ENCODE data around the gene OBSCN.
"Not testable (repeated sequence)": the region's sequence is repeated elsewhere in the genome, so short reads cannot be mapped to it uniquely, and the experiment has no call there.

OBSCN gene

DNA sequence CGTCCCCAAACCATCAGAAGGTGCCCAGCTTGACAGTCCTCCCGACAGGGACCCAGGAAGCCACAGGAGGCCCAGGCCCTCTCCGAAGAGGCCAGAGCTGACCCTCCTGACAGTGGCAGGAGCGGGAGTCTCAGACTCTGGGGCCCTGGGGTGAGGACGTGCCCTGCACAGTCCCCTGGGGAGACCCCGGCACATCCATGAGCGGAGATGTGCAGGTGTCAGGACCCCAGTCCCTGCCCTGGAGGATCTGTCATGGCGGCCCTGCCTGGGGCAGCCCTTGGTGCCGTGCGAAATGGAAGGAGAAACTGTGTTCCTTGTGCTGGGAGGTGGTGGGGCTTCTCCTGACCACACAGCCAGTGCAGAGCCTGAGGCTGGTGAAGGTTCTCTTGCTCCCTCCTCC lies 55.8 kb downstream of the OBSCN start:
- H3K27me3 Mint-ChIP-seq = no peaks in the 10 kb centered on the region
- H3K4me3 Mint-ChIP-seq = no peak overlapping the region
- H3K36me3 Mint-ChIP-seq = peaks cover 10% of the 10 kb centered on the region
- no peak for ATAC-seq
- H3K9me3 Mint-ChIP-seq = peaks cover 3% of the 10 kb centered on the region
- no peak overlapping the region for H3K27ac Mint-ChIP-seq
- no peaks in the 10 kb centered on the region for H3K4me1 Mint-ChIP-seq

DNA sequence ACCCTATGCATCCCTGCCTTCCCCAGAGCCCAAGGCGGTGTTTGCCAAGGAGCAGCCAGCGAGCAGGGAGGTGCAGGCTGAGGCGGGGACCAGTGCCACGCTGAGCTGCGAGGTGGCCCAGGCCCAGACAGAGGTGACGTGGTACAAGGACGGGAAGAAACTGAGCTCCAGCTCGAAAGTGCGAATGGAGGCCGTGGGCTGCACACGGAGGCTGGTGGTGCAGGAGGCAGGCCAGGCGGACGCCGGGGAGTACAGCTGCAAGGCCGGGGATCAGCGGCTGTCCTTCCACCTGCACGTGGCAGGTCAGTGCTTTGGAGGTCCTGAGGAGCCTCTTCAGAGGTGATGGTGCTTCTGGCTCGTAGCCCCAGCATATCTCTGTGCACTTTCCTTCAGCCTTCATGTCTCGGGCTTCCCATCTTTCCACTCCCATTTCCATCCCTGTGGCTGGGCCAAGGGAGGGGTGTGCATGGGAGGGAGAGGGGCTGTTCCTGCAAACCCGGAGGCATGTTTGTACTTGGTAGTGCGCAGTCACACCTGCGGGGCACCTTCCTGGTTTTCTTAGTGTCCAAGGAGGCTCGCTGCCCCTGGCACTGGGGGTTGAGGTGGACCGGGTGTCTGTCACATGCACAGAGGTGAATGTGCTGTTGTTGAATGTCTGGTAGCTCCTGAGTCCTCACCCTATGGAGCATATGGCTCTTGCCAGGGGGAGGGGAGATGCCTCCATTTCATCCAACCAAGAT lies 56.4 kb downstream of the OBSCN start:
- no peak overlapping the region for H3K27ac Mint-ChIP-seq
- H3K27me3 Mint-ChIP-seq = no peaks in the 10 kb centered on the region
- no peak for ATAC-seq
- H3K9me3 Mint-ChIP-seq = peaks cover 3% of the 10 kb centered on the region
- H3K36me3 Mint-ChIP-seq = peaks cover 10% of the 10 kb centered on the region
- no peaks in the 10 kb centered on the region for H3K4me1 Mint-ChIP-seq
- H3K4me3 Mint-ChIP-seq = no peak overlapping the region

- no peaks in the 10 kb centered on the region for H3K27me3 Mint-ChIP-seq
These were observed 57.3 kb downstream of the OBSCN start for GRCh38 chr1:228265167-228265566.

GRCh38 chr1:228267962-228268880 lies 60.4 kb downstream of the OBSCN start:
- H3K27me3 Mint-ChIP-seq = no peaks in the 10 kb centered on the region
- no peak overlapping the region for H3K27ac Mint-ChIP-seq
- no peaks in the 10 kb centered on the region for H3K9me3 Mint-ChIP-seq
- H3K36me3 Mint-ChIP-seq = no peaks in the 10 kb centered on the region
- ATAC-seq = no peak
- H3K4me1 Mint-ChIP-seq = no peaks in the 10 kb centered on the region
- no peak overlapping the region for H3K4me3 Mint-ChIP-seq

More at GRCh38 chr1:228265167-228265566, 57.3 kb downstream of the OBSCN start:
- Mint-ChIP-seq H3K27ac (no peak overlapping the region), H3K4me1 (no peaks in the 10 kb centered on the region), H3K36me3 (peaks cover 9% of the 10 kb centered on the region), H3K9me3 (peaks cover 3% of the 10 kb centered on the region), H3K4me3 (no peak overlapping the region)
- no peak for ATAC-seq

GRCh38 chr1:228268881-228269265 lies 61.0 kb downstream of the OBSCN start:
- no peaks in the 10 kb centered on the region for H3K36me3 Mint-ChIP-seq
- H3K9me3 Mint-ChIP-seq = no peaks in the 10 kb centered on the region
- no peaks in the 10 kb centered on the region for H3K4me1 Mint-ChIP-seq
- no peaks in the 10 kb centered on the region for H3K27me3 Mint-ChIP-seq
- ATAC-seq = no peak
- no peak overlapping the region for H3K27ac Mint-ChIP-seq
- H3K4me3 Mint-ChIP-seq = no peak overlapping the region

- H3K27me3 Mint-ChIP-seq, H3K27ac Mint-ChIP-seq, H3K9me3 Mint-ChIP-seq, H3K4me1 Mint-ChIP-seq, H3K36me3 Mint-ChIP-seq, ATAC-seq, H3K4me3 Mint-ChIP-seq: not testable (repeated sequence)
These were observed 61.6 kb downstream of the OBSCN start for GRCh38 chr1:228269431-228269830.

- ATAC-seq = no peak
- H3K36me3 Mint-ChIP-seq = no peaks in the 10 kb centered on the region
- no peak overlapping the region for H3K4me3 Mint-ChIP-seq
- H3K27me3 Mint-ChIP-seq = no peaks in the 10 kb centered on the region
- no peaks in the 10 kb centered on the region for H3K9me3 Mint-ChIP-seq
- H3K4me1 Mint-ChIP-seq = peaks cover 9% of the 10 kb centered on the region
- no peak overlapping the region for H3K27ac Mint-ChIP-seq
These were observed 62.2 kb downstream of the OBSCN start for GRCh38 chr1:228270032-228270431.

GRCh38 chr1:228271701-228272251 lies 63.9 kb downstream of the OBSCN start:
- Mint-ChIP-seq H3K9me3 (no peaks in the 10 kb centered on the region), H3K4me3 (no peak overlapping the region), H3K27ac (no peak overlapping the region), H3K4me1 (peaks cover 22% of the 10 kb centered on the region), H3K27me3 (no peaks in the 10 kb centered on the region), H3K36me3 (no peaks in the 10 kb centered on the region)
- ATAC-seq = no peak

DNA sequence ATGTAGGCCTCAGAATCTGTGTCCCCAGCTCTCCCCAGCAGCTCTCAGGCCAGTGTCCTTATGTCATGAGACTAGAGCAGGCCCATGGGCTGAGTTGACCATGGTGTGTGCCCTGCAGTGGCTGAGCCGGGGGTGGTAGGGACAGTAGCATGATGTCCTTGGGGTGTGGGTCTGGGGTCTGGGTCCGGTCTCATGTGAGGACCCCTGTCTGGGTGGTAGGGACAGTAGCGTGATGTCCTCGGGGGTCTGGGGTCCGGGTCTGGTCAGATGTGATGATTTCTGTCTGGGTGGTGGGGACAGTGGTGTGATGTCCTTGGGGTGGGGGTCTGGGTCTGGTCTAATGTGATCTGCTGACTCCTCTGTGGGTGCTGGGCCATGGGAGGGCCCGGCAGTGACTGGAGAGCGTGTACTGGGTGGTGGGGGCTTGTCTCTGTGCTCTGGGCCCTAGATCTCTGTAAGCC lies 64.5 kb downstream of the OBSCN start:
- no peak overlapping the region for H3K27ac Mint-ChIP-seq
- no peaks in the 10 kb centered on the region for H3K27me3 Mint-ChIP-seq
- no peak for ATAC-seq
- no peaks in the 10 kb centered on the region for H3K36me3 Mint-ChIP-seq
- peaks cover 28% of the 10 kb centered on the region for H3K4me1 Mint-ChIP-seq
- H3K9me3 Mint-ChIP-seq = no peaks in the 10 kb centered on the region
- H3K4me3 Mint-ChIP-seq = no peak overlapping the region

DNA sequence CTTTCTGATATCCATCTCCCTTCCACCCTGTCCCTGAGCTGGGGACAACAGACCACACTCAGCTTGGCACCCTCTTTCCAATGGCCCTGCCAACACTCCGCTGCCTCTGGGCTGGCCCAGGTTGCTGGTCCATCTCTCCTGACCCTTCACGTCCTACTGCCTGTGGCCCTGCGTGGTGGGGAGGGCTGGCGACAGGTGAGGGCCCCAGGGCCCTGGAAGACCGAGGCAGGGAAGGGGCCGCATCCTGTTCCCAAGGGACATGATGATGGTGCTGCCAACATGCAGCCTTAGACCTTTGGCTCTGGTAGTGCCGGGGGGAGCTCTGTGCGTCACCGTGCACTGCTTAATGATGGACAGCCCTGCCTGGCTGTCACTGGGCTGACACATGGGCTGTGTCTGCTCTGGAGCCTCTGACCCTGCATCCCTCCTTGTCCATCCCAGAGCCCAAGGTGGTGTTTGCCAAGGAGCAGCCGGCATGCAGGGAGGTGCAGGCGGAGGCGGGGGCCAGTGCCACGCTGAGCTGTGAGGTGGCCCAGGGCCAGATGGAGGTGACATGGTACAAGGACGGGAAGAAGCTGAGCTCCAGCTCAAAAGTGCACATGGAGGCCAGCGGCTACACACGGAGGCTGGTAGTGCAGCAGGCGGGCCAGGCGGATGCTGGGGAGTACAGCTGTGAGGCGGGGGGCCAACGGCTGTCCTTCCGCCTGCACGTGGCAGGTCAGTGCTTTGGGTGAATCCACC lies 65.2 kb downstream of the OBSCN start:
- Mint-ChIP-seq H3K4me1 (peaks cover 30% of the 10 kb centered on the region), H3K36me3 (no peaks in the 10 kb centered on the region), H3K4me3 (no peak overlapping the region), H3K27ac (no peak overlapping the region), H3K9me3 (no peaks in the 10 kb centered on the region), H3K27me3 (no peaks in the 10 kb centered on the region)
- ATAC-seq = no peak

DNA sequence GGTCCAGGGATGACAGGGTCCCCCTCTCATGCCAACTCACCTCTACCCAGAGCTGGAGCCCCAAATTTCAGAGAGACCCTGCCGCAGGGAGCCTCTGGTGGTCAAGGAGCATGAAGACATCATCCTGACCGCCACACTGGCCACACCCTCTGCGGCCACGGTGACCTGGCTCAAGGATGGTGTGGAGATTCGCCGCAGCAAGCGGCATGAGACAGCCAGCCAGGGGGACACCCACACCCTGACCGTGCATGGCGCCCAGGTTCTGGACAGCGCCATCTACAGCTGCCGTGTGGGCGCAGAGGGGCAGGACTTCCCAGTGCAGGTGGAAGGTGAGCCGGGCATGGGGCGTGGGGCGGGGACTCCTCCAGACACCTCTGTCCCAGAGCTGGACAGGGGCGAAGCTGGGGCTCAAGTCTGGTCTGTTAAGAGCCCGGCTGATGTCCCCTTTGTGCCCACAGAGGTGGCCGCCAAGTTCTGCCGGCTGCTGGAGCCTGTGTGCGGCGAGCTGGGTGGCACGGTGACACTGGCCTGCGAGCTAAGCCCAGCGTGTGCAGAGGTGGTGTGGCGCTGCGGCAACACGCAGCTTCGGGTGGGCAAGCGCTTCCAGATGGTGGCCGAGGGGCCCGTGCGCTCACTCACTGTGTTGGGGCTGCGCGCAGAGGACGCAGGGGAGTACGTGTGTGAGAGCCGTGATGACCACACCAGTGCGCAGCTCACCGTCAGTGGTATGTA lies 66.0 kb downstream of the OBSCN start:
- H3K36me3 Mint-ChIP-seq = no peaks in the 10 kb centered on the region
- no peak for ATAC-seq
- H3K27ac Mint-ChIP-seq = no peak overlapping the region

DNA sequence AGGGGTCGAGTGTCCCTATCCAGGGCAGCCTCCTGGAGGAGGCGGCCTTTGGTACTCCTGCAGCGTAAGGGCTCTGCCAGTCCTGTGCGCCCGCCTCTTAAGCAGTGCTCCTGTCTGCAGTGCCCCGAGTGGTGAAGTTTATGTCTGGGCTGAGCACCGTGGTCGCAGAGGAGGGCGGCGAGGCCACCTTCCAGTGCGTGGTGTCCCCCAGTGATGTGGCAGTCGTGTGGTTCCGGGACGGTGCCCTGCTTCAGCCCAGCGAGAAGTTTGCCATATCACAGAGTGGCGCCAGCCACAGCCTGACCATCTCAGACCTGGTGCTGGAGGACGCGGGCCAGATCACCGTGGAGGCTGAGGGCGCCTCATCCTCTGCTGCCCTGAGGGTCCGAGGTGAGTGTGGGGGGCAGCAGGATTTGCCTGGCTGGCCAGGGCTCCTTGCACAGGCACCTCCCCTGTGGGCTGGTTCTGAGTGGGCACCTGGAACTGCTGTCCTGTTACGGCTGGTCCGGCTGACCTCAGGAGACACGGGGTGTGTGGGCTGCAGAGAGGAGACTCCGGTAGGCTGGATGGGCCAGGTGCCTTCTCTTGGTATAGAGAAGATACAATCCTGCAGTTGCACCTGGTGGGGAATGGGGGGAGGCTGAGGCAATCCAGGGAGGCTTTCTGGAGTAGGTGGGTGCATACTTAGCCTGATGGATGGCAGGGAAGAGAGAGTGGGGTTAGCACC lies 66.8 kb downstream of the OBSCN start:
- Mint-ChIP-seq H3K4me3 (peak overlapping the region; percentile 81), H3K36me3 (peaks cover under 1% of the 10 kb centered on the region), H3K4me1 (peaks cover 30% of the 10 kb centered on the region), H3K27ac (peak overlapping the region; percentile 40), H3K9me3 (no peaks in the 10 kb centered on the region), H3K27me3 (no peaks in the 10 kb centered on the region)
- ATAC-seq = no peak

More for the DNA sequence above, 66.0 kb downstream of the OBSCN start:
- H3K4me3 Mint-ChIP-seq = peak overlapping the region; percentile 23
- peaks cover 30% of the 10 kb centered on the region for H3K4me1 Mint-ChIP-seq
- no peaks in the 10 kb centered on the region for H3K27me3 Mint-ChIP-seq
- no peaks in the 10 kb centered on the region for H3K9me3 Mint-ChIP-seq

- Mint-ChIP-seq H3K4me1 (peaks cover 30% of the 10 kb centered on the region), H3K27ac (peak overlapping the region; percentile 40), H3K36me3 (peaks cover 5% of the 10 kb centered on the region), H3K4me3 (peak overlapping the region; percentile 81), H3K27me3 (no peaks in the 10 kb centered on the region), H3K9me3 (no peaks in the 10 kb centered on the region)
- no peak for ATAC-seq
These were observed 67.3 kb downstream of the OBSCN start for GRCh38 chr1:228275179-228275429.

Data from stimulated activated memory B cell treated with anti-CD40 and anti-IgM and Interleukin-4, amounts not matched to agents 10 μg/mL and 1 μg/mL and 100 μg/mL, for 72 hours (primary cell).